Heart left ventricle (tissue), 13 donors: ENCODE results near the gene EPB41L4B.

ENCODE experiments used
- POLR2A ChIP-seq, 2 donors: fragments of 450-650 bp; IDR thresholded peaks; one replicate each; pipeline ENCODE4 v1.6.1; 2017; ENCODE audit warnings: antibody characterized with exemption in 2 of 2, mild to moderate bottlenecking in 2 of 2, moderate library complexity in 2 of 2
- TF ChIP-seq, protein P1 (sequence below), 12 donors: fragments of 200-600 bp; sonication (generic) in 4 of 12; IDR thresholded peaks; one replicate each; pipeline versions ENCODE4 v1.5.0 to v1.8.0; 2018 to 2022; ENCODE audit warnings: antibody characterized with exemption in 12 of 12, mild to moderate bottlenecking in 5 of 12
- donor health status: ischemic (EF 13 %, LVEDD 7.1; RV severe dilation, severe dysfunction).
- donor health status: DM: no; HTN: yes; CAD: no.
- donor health status: DM: no; HTN: no; CAD: no.
- donor health status: ischemic (EF 25% LVEDD 6.9; RV normal size, moderate dysfunction).
- donor health status: ischemic (EF 25% LVEDD 5.7; RV mildly dilated, moderate dysfunction).
- donor health status: ischemic (EF 35%, LVEDD 5.7; RV mildly dilated, moderate dysfunction).
- donor health status: nonischemic (EF 11% LVEDD 7.7; RV severe dilation, severe dysfunction).
- donor health status: DM: yes; HTN: yes; CAD: no.
- donor health status: PGD.
- donor health status: ischemic (EF 29% LVEDD 5.4; RV normal size, mild dysfunction).
- donor health status: nonischemic (EF 23%, LVEDD 6.1; RV moderate dilation, normal function).

DNA sequence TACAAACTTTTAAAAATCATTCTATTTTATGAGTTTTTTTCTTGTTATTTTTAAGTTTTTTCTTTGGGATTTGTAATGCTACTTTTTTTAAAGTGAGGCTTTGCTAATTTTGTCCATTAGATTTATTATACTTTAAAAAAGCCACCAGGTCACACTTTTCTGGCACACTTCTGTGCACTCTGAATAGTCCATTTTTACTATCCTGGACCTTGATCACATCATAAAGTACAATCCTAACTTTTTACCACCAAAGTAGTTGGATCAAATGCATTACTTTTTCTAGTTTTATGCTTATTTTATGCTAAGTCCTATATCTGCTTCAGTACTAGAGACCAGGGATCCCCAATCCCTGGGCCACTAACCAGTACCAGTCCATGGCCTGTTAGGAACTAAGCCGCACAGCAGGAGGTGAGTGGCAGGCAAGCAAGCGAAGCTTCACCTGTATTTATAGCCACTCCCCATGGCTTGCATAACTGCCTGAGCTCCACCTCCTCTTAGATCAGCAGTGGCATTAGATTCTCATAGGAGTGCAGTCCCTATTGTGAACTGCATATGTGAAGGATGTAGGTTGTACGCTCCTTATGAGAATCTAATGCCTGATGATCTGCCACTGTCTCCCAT lies 169.8 kb downstream of the EPB41L4B start:
- TF ChIP-seq, protein P1, sequence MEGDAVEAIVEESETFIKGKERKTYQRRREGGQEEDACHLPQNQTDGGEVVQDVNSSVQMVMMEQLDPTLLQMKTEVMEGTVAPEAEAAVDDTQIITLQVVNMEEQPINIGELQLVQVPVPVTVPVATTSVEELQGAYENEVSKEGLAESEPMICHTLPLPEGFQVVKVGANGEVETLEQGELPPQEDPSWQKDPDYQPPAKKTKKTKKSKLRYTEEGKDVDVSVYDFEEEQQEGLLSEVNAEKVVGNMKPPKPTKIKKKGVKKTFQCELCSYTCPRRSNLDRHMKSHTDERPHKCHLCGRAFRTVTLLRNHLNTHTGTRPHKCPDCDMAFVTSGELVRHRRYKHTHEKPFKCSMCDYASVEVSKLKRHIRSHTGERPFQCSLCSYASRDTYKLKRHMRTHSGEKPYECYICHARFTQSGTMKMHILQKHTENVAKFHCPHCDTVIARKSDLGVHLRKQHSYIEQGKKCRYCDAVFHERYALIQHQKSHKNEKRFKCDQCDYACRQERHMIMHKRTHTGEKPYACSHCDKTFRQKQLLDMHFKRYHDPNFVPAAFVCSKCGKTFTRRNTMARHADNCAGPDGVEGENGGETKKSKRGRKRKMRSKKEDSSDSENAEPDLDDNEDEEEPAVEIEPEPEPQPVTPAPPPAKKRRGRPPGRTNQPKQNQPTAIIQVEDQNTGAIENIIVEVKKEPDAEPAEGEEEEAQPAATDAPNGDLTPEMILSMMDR (IDR thresholded peaks at IDR 0.05): no peak
- no peak for TF ChIP-seq POLR2A (IDR thresholded peaks at IDR 0.05)
